NCI-H69 (cell line): ENCODE data around the gene MRPL3.
A peak's percentile ranks its signal among the peaks of the same experiment; 100 is the strongest.

ENCODE experiments used
- DNase-seq: peaks from one replicate; lab custom pipeline; 2025; lab: John Stamatoyannopoulos, UW

MRPL3 gene

GRCh38 chr3:131502530-131503319 is at the start of gene MRPL3:
Gene MRPL3 (minus strand): TSS chr3:131502971. CDS start chr3:131502821, 150 bp downstream.
- DNase-seq = peak; percentile 94

- peak; percentile 1 for DNase-seq
These were observed 49.0 kb upstream of the MRPL3 start for GRCh38 chr3:131551761-131552160.

GRCh38 chr3:131550562-131551465 is 48.0 kb upstream of the MRPL3 start:
- DNase-seq = no peak

GRCh38 chr3:131549340-131549739 is 46.6 kb upstream of the MRPL3 start:
- DNase-seq = peak; percentile 10

- DNase-seq = no peak
These were observed 44.8 kb upstream of the MRPL3 start for GRCh38 chr3:131547585-131547984.

GRCh38 chr3:131546441-131546840 is 43.7 kb upstream of the MRPL3 start:
- DNase-seq = no peak

- no peak for DNase-seq
These were observed 41.8 kb upstream of the MRPL3 start for GRCh38 chr3:131544557-131544956.

GRCh38 chr3:131543714-131544113 is 40.9 kb upstream of the MRPL3 start:
- peak; percentile 22 for DNase-seq

GRCh38 chr3:131541288-131541687 is 38.5 kb upstream of the MRPL3 start:
- DNase-seq = no peak

- DNase-seq = no peak
These were observed 38.0 kb upstream of the MRPL3 start for GRCh38 chr3:131540821-131541220.

- DNase-seq = no peak
These were observed 37.4 kb upstream of the MRPL3 start for GRCh38 chr3:131540143-131540542.

- DNase-seq = no peak
These were observed 36.2 kb upstream of the MRPL3 start for GRCh38 chr3:131538968-131539367.

- DNase-seq = no peak
These were observed 34.8 kb upstream of the MRPL3 start for GRCh38 chr3:131537531-131537930.

GRCh38 chr3:131535596-131535995 is 32.8 kb upstream of the MRPL3 start:
- DNase-seq = no peak

GRCh38 chr3:131535131-131535530 is 32.4 kb upstream of the MRPL3 start:
- no peak for DNase-seq

GRCh38 chr3:131532645-131533044 is 29.9 kb upstream of the MRPL3 start:
- DNase-seq = no peak

GRCh38 chr3:131530843-131531242 is 28.1 kb upstream of the MRPL3 start:
- no peak for DNase-seq

- no peak for DNase-seq
These were observed 27.6 kb upstream of the MRPL3 start for GRCh38 chr3:131530388-131530787.

GRCh38 chr3:131526801-131527347 is 24.1 kb upstream of the MRPL3 start:
- peak; percentile 79 for DNase-seq

- no peak for DNase-seq
These were observed 15.9 kb upstream of the MRPL3 start for GRCh38 chr3:131518680-131519079.

GRCh38 chr3:131505421-131505820 is 2.6 kb upstream of the MRPL3 start:
- no peak for DNase-seq

- DNase-seq = peak; percentile 38
These were observed 507 bp upstream of the MRPL3 start for GRCh38 chr3:131503320-131503635.

- DNase-seq = peak; percentile 9
These were observed 822 bp downstream of the MRPL3 start for GRCh38 chr3:131501949-131502348.
